ENCODE measurements around the gene CENATAC.

Gene CENATAC

DNA sequence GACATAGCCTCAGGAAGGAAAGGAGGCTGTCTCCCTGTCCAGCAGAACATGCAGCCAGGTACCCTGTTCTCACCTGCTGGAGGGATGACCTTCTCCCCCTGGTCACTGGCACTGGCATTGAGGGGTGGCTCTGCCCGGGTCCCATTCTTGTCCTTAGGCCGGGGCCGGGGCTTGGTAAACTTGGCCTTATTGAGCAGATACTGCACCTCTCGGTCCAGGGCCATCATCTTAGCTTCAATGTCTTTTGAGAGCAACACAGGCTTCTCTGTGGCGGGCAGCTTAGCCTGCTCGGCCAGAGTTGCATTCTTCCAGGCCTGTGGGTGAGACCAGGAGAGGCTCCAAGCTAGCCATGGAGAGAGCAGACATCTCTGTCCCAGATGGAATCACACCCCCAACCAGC is 48.6 kb downstream of the CENATAC start:
- no peak overlapping the region for H3K27ac ChIP-seq (ENCODE audit: low read length)
- 0 out of 2 replicates have a peak, but pooled peaks cover 18% of the 10 kb centered on the region for H3K36me3 ChIP-seq (replicated peaks; ENCODE audit: insufficient read depth, low read length)
- H3K4me2 ChIP-seq (ENCODE audit: low read depth, low read length) = no peak overlapping the region
- peaks cover 21% of the 10 kb centered on the region for H3F3A ChIP-seq (ENCODE audit: insufficient read depth, low read length)
- no peak overlapping the region for H3K4me3 ChIP-seq (ENCODE audit: low read length)
- no peak overlapping the region for H3K9ac ChIP-seq (ENCODE audit: low read length)
- peaks cover 15% of the 10 kb centered on the region for H3K4me1 ChIP-seq (ENCODE audit: low read length)
- peaks cover 13% of the 10 kb centered on the region for H3K79me2 ChIP-seq (ENCODE audit: low read length)
- H2AFZ ChIP-seq (ENCODE audit: low read length) = no peak overlapping the region
- H4K20me1 ChIP-seq (ENCODE audit: insufficient read depth, low read length) = no peaks in the 10 kb centered on the region
- H3K9me3 ChIP-seq (replicated peaks; ENCODE audit: insufficient read depth, low read length) = no peaks in the 10 kb centered on the region
- DNase-seq = no peak
- no peaks in the 10 kb centered on the region for H3K27me3 ChIP-seq (replicated peaks; ENCODE audit: insufficient read depth, low read length)
- no peak for TF ChIP-seq EZH2phosphoT487 (IDR thresholded peaks at IDR 0.05; ENCODE audit: low read length)
- TF ChIP-seq EZH2 (optimal IDR thresholded peaks at IDR 0.05; ENCODE audit: low read depth, low read length) = no peak
- TF ChIP-seq, protein P1, sequence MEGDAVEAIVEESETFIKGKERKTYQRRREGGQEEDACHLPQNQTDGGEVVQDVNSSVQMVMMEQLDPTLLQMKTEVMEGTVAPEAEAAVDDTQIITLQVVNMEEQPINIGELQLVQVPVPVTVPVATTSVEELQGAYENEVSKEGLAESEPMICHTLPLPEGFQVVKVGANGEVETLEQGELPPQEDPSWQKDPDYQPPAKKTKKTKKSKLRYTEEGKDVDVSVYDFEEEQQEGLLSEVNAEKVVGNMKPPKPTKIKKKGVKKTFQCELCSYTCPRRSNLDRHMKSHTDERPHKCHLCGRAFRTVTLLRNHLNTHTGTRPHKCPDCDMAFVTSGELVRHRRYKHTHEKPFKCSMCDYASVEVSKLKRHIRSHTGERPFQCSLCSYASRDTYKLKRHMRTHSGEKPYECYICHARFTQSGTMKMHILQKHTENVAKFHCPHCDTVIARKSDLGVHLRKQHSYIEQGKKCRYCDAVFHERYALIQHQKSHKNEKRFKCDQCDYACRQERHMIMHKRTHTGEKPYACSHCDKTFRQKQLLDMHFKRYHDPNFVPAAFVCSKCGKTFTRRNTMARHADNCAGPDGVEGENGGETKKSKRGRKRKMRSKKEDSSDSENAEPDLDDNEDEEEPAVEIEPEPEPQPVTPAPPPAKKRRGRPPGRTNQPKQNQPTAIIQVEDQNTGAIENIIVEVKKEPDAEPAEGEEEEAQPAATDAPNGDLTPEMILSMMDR (IDR thresholded peaks at IDR 0.05; ENCODE audit: low read length) = no peak
- H3K9me2 ChIP-seq (replicated peaks; ENCODE audit: insufficient read depth, low read length) = no peaks in the 10 kb centered on the region

DNA sequence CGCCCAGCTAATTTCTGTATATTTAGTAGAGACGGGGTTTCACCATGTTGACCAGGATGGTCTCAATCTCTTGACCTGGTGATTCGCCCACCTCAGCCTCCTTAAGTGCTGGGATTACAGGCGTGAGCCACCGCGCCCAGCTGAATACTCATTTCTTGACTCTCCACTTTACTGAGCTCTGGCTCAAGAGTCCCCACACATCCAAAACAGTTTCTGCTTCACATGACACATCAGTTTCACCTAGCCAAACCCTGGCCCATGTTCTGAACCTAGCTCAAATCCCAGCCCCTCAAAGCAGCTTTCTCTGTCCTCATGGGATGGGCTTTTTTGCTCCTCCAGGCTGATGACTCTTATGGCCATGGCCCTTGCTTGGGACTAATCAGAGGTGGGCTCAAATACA is 49.3 kb downstream of the CENATAC start:
- TF ChIP-seq, protein P1 (IDR thresholded peaks at IDR 0.05; ENCODE audit: low read length) = no peak
- no peak for TF ChIP-seq EZH2 (optimal IDR thresholded peaks at IDR 0.05; ENCODE audit: low read depth, low read length)
- TF ChIP-seq EZH2phosphoT487 (IDR thresholded peaks at IDR 0.05; ENCODE audit: low read length) = no peak

DNA sequence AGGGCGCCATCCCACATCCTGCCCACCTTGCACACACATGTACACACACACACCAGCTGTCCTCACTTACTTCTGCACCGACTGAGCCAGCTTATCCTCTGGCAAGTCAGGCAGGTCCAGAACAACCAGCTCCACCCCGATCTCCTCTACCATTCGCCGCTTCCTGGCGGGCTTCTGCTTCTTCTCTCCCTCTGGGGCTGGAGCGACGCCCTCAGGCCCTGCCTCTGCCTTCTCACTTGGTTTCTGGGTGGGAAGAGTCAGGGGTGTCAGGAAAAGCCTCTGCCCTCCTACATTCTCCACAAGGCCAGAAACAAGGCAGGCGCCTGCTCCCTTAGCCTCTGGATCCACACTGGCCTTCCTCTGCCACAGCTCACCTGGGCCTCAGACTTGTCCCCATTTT is 50.7 kb downstream of the CENATAC start:
- Histone ChIP-seq H4K20me1 (ENCODE audit: insufficient read depth, low read length) (no peaks in the 10 kb centered on the region), H3K27ac (ENCODE audit: low read length) (no peak overlapping the region), H3K9ac (ENCODE audit: low read length) (no peak overlapping the region), H3K27me3 (replicated peaks; ENCODE audit: insufficient read depth, low read length) (no peaks in the 10 kb centered on the region), H3K4me2 (ENCODE audit: low read depth, low read length) (no peak overlapping the region), H3K4me1 (ENCODE audit: low read length) (no peaks in the 10 kb centered on the region), H3K9me2 (replicated peaks; ENCODE audit: insufficient read depth, low read length) (no peaks in the 10 kb centered on the region), H3K79me2 (ENCODE audit: low read length) (peaks cover 35% of the 10 kb centered on the region), H3K9me3 (replicated peaks; ENCODE audit: insufficient read depth, low read length) (no peaks in the 10 kb centered on the region), H3F3A (ENCODE audit: insufficient read depth, low read length) (0 out of 2 replicates have a peak, but pooled peaks cover 7% of the 10 kb centered on the region), H3K4me3 (ENCODE audit: low read length) (no peak overlapping the region), H2AFZ (ENCODE audit: low read length) (no peak overlapping the region), H3K36me3 (replicated peaks; ENCODE audit: insufficient read depth, low read length) (peaks cover 30% of the 10 kb centered on the region; the same call in 1 of the 2 replicates)
- no peak for DNase-seq
- TF ChIP-seq EZH2 (optimal IDR thresholded peaks at IDR 0.05; ENCODE audit: low read depth, low read length) (no peak), EZH2phosphoT487 (IDR thresholded peaks at IDR 0.05; ENCODE audit: low read length) (no peak)
- TF ChIP-seq, protein P1 (IDR thresholded peaks at IDR 0.05; ENCODE audit: low read length) = no peak

More for the DNA sequence above, 49.3 kb downstream of the CENATAC start:
- H3K79me2 ChIP-seq (ENCODE audit: low read length) = peaks cover 20% of the 10 kb centered on the region
- H3K27ac ChIP-seq (ENCODE audit: low read length) = no peak overlapping the region
- peaks cover 8% of the 10 kb centered on the region for H3K4me1 ChIP-seq (ENCODE audit: low read length)
- no peak overlapping the region for H3K4me3 ChIP-seq (ENCODE audit: low read length)
- H4K20me1 ChIP-seq (ENCODE audit: insufficient read depth, low read length) = no peaks in the 10 kb centered on the region
- H3K36me3 ChIP-seq (replicated peaks; ENCODE audit: insufficient read depth, low read length) = 0 out of 2 replicates have a peak, but pooled peaks cover 19% of the 10 kb centered on the region
- no peak overlapping the region for H3K9ac ChIP-seq (ENCODE audit: low read length)
- H2AFZ ChIP-seq (ENCODE audit: low read length) = no peak overlapping the region
- no peak for DNase-seq
- no peaks in the 10 kb centered on the region for H3K9me2 ChIP-seq (replicated peaks; ENCODE audit: insufficient read depth, low read length)
- no peak overlapping the region for H3K4me2 ChIP-seq (ENCODE audit: low read depth, low read length)
- no peaks in the 10 kb centered on the region for H3K9me3 ChIP-seq (replicated peaks; ENCODE audit: insufficient read depth, low read length)
- no peaks in the 10 kb centered on the region for H3K27me3 ChIP-seq (replicated peaks; ENCODE audit: insufficient read depth, low read length)
- H3F3A ChIP-seq (ENCODE audit: insufficient read depth, low read length) = peaks cover 19% of the 10 kb centered on the region
